GM18499 (cell line): ENCODE measurements around the gene CARTPT.

Source experiments
- ATAC-seq: cut with Tn5 transposase; IDR thresholded peaks from one replicate; pipeline ENCODE4 v1.9.1; 2021; ENCODE audit warnings: moderate number of reproducible peaks; ENCODE audit not compliant: insufficient read depth, unreplicated experiment

The CARTPT gene

DNA sequence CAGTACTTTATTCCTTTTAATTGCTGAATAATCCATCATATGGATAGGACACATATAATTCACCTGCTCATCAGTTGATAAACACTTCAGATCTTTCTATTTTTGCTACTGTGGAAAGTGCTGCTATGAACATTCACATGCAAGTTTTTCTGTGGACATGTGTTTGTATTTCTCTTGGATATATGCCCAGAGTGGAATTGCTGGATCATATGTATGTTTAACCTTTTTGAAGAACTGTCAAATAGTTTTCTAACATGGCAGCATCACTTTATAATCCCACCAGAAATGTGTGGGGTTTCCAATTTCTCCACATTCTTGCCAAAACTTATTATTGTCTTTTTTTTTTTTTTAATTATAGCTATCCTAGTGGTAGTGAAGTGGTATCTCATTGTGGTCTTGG, 15.1 kb downstream of the CARTPT start:
- no peak for ATAC-seq

DNA sequence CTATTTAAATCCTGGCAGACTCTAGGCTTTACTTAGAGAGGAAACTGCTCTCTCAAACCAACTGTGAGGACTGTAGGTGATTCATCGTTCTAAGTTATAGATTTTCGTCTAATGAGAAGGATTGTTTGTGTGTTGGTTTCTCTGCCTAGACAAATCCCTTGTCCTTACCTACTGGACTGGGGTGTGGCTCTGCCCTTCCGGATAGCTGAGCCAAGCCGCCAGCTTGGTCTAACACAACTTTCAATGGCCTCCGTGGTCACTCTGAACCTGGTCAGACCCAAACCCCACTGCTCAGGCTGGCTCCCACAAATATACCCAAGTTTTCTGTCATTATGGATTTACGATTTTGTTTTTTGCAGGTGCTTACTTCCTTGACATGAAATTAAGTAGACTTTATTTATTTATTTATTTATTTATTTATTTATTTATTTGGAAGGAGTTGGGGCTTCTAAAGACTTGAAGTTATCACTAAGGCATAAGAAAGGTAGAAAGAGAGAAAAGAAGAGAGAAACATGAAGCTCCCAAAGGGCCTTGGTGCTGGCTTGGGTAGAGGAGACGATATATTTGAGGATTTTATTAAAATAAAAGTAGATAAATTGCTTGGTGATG, 19.0 kb downstream of the CARTPT start:
- ATAC-seq = no peak

DNA sequence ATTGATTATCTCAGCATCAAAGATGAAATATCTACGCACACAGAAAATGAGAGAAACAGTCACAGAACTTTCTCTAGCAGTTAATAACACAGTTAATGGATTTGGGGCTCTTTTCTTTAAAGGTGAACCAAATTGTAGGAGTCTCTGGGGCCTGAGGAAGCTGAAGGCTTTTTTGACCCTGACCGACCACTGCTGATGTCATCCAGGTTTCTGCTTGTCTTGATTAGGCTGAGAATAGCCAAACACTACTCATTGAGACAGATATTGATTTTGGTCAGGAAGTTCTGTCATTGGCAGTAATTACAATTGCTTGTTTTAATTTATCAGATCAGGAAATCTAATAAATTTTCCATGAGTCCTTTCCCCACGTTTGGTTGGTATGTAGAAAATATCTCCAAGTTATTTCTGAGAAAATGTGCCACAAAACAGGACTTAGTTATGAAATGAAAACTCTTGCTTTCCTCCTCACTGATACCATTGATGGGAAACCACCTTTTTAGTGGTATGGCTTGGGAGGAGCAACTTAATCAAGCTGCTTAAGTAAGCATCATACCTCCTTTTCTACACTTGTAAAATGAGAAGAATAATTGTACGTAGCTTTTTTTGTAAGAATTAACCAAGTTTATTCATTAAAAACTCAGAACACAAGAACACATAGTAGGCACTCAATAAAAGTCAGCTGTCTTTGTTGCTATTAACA, 19.7 kb downstream of the CARTPT start:
- ATAC-seq = no peak

DNA sequence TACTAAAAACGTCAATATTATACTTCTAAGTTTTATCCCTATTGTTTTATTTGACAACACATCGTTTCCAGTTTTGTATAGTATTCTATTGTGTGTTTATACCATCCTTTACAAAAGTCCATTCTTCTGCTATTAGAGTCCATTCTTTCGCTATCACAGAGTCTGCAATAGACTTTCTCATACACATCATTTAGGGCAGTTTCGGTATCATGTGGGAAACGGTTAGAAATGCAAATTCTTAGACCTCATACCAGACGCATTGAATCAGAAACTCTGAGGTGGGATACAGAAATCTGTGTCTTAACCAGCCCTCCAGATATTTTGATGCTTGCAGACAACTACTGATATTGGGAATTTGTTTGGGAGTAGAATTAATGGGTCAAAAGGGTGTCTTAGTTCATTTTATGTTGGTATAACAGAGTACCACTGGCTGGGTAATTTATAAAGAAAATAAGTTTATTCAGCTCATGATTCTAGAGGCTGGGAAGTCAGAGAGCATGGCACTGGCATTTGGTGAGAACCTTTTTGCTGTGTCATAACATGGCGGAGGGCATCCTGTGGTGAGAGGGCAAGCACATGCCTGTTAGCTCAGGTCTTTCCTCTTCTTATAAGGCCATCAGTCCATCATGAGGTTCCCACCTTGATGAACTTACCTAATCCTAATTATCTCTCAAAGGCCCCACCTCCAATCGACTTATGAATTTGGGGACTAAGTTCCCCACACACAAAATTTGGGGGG, 21.1 kb downstream of the CARTPT start:
- ATAC-seq = peak; percentile 84

DNA sequence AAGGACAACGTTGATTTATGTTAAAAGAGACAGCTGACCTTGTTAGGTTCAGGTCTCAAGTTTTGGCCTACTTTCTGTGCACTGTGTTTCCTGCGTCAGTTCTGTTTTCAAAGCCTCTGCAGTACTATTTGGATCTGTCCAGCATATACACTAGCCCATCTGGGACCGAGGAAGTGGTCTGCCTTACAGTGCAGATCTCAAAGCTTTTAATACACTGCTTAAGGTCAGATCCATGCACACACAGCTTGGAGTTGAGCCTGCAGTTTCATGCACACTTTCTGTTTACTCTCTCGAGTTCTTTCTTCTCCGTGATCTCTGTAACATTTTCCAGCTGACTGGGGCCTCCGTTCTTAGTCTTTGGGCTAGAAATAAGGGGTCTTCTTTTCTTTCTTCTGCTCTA, 24.1 kb downstream of the CARTPT start:
- no peak for ATAC-seq

DNA sequence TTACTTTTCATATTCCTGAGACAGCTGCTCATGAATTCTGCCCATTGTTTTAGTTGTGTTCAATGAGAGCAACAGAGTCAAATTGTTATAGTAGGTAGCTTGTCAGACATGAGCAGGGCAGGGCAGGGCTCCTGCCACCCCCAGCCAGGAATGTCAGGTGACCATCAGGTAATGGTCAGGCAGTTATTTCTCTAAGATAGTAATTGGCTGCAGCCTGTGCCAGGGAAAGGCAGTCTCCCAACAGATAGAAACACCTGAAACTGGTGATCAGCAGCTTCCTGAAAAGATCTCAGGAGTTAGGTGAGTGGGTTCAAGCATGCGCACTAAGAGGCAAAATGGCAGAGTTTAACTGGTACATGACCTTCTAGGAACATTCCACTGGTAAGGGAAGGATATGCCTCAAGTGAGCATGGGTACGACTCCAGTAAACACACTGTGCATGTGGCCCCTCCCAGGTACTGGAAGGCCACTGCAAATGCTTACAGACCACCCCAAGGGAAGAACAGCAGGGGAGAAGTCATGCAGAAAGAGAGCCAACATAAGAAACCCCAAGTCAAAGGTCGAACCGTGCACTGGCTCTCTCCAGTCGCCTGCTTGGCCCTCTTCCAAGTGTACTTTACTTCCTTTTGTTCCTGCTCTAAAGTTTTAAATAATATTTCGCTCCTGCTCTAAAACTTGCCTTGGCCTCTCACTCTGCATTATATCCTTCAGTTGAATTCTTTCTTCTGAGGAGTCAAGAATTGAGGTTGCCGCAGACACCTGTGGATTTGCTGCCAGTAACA, 25.1 kb downstream of the CARTPT start:
- ATAC-seq = no peak

DNA sequence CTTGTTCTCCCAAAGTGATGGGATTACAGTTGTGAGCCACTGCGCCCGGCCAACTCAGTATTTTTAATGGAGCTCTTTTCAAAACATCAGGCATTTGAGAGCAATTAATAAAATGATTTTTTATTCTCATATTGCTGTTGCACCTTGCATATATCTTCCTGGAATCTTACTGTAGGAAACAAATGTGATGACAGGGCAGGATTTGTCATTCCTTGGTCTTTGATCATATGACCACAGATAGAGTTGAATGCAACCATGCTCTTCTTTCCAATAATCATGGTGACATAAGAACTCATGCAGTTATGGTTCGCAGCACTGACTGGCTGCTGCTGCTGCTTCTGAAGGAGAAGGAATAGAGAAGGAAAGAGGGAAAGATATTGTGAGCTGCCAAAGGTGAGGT, 28.1 kb downstream of the CARTPT start:
- ATAC-seq = no peak

DNA sequence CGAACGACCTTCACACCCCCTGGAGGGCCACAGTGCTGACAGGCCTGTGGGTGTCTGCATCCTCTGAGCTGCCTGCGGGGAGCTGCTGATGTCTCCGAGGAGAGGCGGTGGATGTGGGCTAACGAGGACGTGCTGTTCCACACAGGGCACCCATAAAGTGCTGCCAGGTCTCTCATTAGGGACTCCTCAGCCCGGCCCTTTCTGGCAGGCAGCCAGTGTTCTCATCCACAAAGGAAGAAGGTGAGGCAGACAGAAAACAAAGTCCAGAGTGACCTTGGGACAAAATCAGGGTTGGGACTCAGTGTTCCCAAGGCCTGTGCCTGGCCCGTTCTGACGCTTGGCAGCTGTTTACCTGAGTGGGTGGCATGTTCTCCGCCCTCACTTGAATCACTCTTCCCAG, 29.3 kb downstream of the CARTPT start:
- ATAC-seq = no peak

DNA sequence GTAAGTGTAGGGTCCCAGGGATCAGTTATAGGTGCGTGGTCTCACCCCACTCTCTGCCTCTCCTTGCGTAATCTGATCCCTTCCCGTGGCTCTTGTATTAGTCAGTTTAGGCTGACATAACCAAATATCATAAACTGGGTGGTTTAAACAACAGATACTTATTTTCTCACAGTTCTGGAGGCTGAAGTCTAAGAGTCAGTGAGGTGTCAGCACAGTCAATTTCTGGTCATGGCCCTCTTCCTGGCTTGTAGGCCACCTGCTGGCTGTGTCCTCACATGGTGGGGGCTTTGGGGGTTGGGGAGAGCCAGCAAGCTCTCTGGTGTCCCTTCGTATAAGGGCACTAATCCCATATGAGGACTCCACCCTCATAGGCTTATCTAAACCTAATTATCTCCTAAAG, 32.3 kb downstream of the CARTPT start:
- no peak for ATAC-seq

DNA sequence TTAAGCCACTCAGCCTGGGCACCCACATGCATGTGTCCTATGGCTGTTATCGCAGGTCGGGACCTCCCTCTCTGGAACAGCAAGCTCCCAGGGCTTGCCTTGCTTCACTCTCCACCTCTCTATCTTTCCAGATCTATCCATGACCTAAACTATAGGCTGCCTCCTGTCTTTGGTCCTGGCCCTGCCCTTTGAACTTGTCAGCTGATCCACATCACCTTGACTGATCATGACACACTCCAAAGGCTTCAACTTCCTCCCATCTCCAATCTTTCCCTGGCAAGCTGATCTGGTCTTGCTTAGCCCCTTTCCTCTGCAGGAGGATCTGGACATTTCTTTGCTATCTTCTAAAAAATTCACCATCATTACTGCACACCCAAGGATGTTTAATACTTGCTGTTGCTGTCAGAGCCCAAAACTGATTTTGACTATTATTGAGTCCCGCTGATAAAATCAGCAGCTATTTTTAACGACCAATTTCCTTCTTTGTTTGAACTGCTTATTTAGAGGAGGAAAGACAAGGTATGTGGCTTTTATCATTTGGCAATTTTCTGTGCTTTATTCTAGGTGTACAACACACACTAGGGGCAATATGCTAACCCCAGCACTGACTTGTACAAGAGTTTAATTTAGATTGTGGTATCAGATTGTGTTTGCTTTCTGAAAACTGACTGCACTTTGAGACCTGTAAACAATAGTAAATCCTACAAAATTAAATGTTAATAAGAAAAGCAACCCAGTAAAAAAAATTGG, 33.5 kb downstream of the CARTPT start:
- no peak for ATAC-seq

DNA sequence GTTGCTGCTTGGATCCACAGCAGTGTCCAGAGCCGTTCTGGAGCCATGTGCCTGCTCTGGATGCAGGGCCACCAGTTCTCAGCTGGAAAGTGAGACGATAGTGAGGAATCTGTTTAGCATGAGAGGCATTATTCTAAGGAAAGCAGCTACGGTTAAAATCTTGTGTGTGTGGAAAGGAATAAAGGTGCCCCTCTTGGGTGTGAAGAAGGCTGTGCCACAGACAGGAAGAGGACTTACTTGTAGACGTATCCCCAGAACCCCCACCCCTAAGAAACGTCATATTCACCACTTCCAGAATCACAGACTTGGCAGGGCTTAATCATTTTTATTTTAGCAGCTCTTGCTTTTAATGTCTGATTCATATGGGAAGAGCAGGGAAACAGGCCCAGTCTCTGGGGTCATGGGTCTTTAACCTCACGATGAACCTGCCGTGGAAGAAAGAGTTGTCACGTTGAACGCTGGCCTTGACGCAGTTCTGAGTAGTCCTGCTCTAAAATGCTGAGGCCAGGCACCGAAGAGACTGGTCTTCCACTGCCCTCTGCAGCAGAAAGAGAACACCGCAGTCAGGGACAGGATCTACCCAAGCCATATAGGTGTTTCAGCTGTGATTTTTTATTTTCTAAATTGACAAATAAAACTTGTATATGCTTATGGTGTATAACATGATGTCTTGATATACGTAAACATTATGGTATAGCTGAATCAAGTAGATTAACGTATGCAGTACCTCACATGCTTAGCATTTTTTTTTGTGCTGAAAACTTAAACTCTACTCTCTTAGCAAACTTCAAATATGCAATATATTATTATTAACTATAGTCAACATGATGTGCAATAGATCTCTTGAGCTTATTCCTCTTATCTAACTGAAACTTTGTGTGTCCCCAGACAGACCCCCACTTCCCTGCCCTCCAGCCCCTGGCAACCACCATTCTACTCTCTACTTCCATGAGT, 38.8 kb downstream of the CARTPT start:
- peak; percentile 95 for ATAC-seq

DNA sequence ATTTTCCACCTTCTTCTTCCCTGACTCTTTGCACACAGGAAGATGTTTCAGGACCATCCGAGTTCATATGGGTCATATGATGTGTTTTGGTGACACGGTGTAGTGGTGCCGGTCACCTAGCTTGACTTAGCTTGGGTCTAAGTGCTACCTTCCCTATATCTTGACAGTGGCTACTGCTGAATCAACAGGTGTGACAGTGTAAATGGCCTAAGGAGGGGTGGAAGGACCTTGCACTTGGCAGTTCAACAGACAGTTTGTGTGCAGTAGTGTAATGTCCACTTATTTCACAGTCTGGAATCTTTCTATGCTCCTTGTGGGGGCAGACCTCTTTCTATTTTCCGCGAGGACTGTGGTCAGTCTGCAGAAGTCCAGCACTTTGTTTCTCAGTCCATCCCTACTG, 43.8 kb downstream of the CARTPT start:
- no peak for ATAC-seq

DNA sequence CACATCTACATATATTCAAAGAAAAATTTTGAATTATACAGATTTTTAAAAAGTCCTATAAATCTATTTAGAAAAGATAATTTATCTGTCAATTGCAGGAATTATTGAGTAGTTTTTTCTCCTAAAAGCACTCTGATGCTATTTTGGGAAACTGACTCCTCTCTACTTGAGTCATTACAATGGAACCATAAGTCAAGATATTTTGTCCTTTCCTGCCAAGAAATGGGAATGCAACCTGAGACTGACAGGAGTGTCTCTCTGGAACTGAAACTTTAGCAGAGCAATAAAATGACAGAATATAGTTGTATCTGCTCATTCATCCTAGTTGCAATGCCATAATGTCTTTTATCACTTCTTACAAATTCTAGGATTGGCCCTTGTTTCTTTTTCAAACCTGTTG, 48.6 kb downstream of the CARTPT start:
- no peak for ATAC-seq

DNA sequence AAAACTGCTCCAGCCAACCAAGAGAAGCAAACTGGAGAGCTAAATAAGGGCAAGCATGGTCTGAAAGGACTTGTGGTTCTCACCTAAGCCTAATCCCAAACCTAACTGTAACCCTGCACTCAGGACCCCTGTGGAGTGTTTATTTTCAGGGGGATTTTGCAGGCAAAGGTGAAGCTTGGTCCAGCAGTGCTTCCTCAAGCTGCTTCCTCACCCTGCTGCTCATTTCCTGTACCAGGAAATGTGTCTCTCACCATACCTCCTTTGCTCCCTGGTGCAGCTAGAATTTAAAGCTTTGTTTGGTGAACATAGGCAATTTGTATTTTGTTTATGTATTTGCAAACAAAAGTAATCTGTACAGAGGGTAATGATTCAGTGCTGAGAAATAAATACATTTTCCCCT, 50.2 kb downstream of the CARTPT start:
- no peak for ATAC-seq

DNA sequence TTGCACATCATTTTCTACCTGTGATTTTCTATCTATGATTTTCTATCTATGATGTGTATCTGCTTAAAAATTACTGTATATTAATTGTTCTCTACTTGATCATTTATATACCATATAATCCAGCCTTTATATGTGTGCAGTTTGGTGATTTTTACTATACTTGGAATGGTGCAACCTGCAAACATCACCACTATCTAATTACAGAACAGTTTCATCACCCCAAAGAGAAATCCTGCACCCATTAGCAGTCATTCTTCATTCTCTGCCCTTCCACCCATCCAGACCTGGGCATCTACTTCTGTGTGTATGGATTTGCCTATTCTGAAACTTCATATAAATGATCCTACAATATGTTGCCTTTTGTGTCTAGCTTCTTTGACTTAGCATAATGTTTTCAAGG, 51.3 kb downstream of the CARTPT start:
- no peak for ATAC-seq
